Measurements from ENCODE around the gene PITPNC1.

DNA sequence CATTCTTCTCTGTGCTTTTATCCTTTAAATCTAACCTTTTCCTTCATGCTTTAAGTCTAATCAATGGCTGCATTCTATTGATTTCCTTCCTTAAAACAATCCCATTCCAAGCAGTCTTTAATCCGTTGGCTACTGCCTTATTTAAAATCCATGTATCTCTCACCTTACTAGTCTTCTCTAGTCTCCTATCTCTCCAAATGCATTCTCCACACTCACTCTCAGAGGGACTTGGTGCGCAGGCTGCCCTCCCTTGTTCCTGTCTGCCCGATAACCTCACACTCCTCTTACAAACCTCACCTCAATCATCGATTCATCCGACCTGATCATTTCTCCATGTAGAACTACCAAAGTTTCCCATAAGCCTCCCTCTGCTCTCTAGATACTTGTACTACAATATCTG, 33.8 kb upstream of the PITPNC1 start:
- TF ChIP-seq, protein P1, sequence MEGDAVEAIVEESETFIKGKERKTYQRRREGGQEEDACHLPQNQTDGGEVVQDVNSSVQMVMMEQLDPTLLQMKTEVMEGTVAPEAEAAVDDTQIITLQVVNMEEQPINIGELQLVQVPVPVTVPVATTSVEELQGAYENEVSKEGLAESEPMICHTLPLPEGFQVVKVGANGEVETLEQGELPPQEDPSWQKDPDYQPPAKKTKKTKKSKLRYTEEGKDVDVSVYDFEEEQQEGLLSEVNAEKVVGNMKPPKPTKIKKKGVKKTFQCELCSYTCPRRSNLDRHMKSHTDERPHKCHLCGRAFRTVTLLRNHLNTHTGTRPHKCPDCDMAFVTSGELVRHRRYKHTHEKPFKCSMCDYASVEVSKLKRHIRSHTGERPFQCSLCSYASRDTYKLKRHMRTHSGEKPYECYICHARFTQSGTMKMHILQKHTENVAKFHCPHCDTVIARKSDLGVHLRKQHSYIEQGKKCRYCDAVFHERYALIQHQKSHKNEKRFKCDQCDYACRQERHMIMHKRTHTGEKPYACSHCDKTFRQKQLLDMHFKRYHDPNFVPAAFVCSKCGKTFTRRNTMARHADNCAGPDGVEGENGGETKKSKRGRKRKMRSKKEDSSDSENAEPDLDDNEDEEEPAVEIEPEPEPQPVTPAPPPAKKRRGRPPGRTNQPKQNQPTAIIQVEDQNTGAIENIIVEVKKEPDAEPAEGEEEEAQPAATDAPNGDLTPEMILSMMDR (IDR thresholded peaks at IDR 0.05; ENCODE audit: low read length): no peak
- no peak for TF ChIP-seq EZH2 (IDR thresholded peaks at IDR 0.05; ENCODE audit: borderline replicate concordance, low read length)

All from OCI-LY1 (cell line).